Gastrocnemius medialis (tissue), 4 donors: ENCODE measurements around the gene SMPDL3A. TPM values are rescaled to one million over a fixed set of nuclear protein-coding genes. Genes with fewer than 3 reads are reported as not detected.

Experiments used
- ATAC-seq, 2 donors: fragments of 150-250 bp; one replicate each; pipeline ENCODE4 v1.9.1; 2016
- DNase-seq, 2 donors: peaks; one replicate each; pipeline ENCODE4 v3.0.0-alpha.2; 2019
- H3K27ac ChIP-seq, 4 donors: fragments of 200-600 bp; sonication (generic); 1 replicate in 1 of 4; 2 replicates in 3 of 4; pipeline ENCODE4 v1.5.1; 2016 to 2018; ENCODE audit warnings: mild to moderate bottlenecking in 2 of 4, moderate library complexity in 1 of 4
- H3K27me3 ChIP-seq, 3 donors: fragments of 200-600 bp; sonication (generic) in 2 of 3; 1 replicate in 1 of 3; 2 replicates in 2 of 3; pipeline versions ENCODE4 v1.5.1 to v1.6.0; 2016 to 2019; ENCODE audit warnings: mild to moderate bottlenecking in 1 of 3, moderate library complexity in 1 of 3
- H3K36me3 ChIP-seq, 2 donors: fragments of 200-600 bp; sonication (generic) in 1 of 2; one replicate each; pipeline ENCODE4 v1.5.1; 2017 to 2018
- H3K4me1 ChIP-seq, 2 donors: fragments of 200-600 bp; sonication (generic) in 1 of 2; one replicate each; pipeline ENCODE4 v1.5.1; 2016 to 2017; ENCODE audit warnings: mild to moderate bottlenecking in 2 of 2
- H3K4me3 ChIP-seq, 4 donors: fragments of 200-600 bp; sonication (generic) in 3 of 4; 1 replicate in 1 of 4; 2 replicates in 3 of 4; pipeline ENCODE4 v1.5.1; 2016 to 2019; ENCODE audit warnings: mild to moderate bottlenecking in 2 of 4
- H3K9me3 ChIP-seq, 3 donors: fragments of 200-600 bp; sonication (generic) in 2 of 3; 1 replicate in 1 of 3; 2 replicates in 2 of 3; pipeline ENCODE4 v1.5.1; 2016 to 2019
- CTCF ChIP-seq, 5 experiments: fragments of 450-650 bp in 3 of 5; fragments of 200-600 bp in 2 of 5; sonication (generic) in 2 of 5; IDR thresholded peaks in 4 of 5; conservative IDR thresholded peaks in 1 of 5; 1 replicate in 4 of 5; 2 replicates in 1 of 5; pipeline ENCODE4 v1.5.1; 2016 to 2019; ENCODE audit warnings: antibody characterized with exemption in 5 of 5, mild to moderate bottlenecking in 3 of 5, moderate library complexity in 3 of 5
- POLR2A ChIP-seq, 2 donors: fragments of 450-650 bp; IDR thresholded peaks; one replicate each; pipeline ENCODE4 v1.6.1; 2017; ENCODE audit warnings: antibody characterized with exemption in 2 of 2, mild to moderate bottlenecking in 2 of 2, moderate library complexity in 2 of 2
- in situ Hi-C, 4 donors: fragments of 200-750 bp; cut with MboI; loops; one replicate each; pipeline versions ENCODE4 v1.15.0 to v1.8.0; 2017; ENCODE audit warnings: low sequenced_read_pairs in 4 of 4
- intact Hi-C: fragments of 100-400 bp; cut with DNase I; formaldehyde crosslinking; loops from one replicate; pipeline ENCODE4 v1.15.1; 2023; ENCODE audit warnings: low total_unique reads
- total RNA-seq, 4 donors: library from RNA; depleted of rRNA; stranded (reverse); fragments of >200 nt; gene quantifications; one replicate each; pipeline versions ENCODE4 v1.1.0 to v1.2.3, GENCODE V29; 2016

Gene SMPDL3A
- total RNA-seq, 4 donors from 2014 or later = 18.4 to 38.4 (median 32.6) TPM

GRCh38 chr6:122799916-122800686 is 11.0 kb downstream of the SMPDL3A start:
- in situ Hi-C loops = no loop called here

GRCh38 chr6:122800906-122801305 is 11.8 kb downstream of the SMPDL3A start:
- Histone ChIP-seq H3K27me3 (no peaks in the 10 kb centered on the region), H3K4me3 (no peak overlapping the region), H3K36me3 (peaks cover 0 to 22% of the 10 kb centered on the region in 2 donors), H3K9me3 (no peaks in the 10 kb centered on the region), H3K4me1 (peaks cover 7 to 38% of the 10 kb centered on the region in 2 donors), H3K27ac (peak overlapping the region in 2 of 4 donors; percentile 18 to 87)
- intact Hi-C loops (no loop called here), in situ Hi-C loops (no loop called here)
- TF ChIP-seq POLR2A (IDR thresholded peaks at IDR 0.05) (no peak), CTCF (IDR thresholded peaks at IDR 0.05 in 4 of 5, conservative IDR thresholded peaks at IDR 0.05 in 1 of 5) (no peak)
- DNase-seq (no peak), ATAC-seq (no peak)

More at GRCh38 chr6:122799916-122800686, 11.0 kb downstream of the SMPDL3A start:
- TF ChIP-seq POLR2A (IDR thresholded peaks at IDR 0.05) (no peak), CTCF (IDR thresholded peaks at IDR 0.05 in 4 of 5, conservative IDR thresholded peaks at IDR 0.05 in 1 of 5) (no peak)
- no peak overlapping the region for H3K4me3 ChIP-seq
- H3K27me3 ChIP-seq = no peaks in the 10 kb centered on the region
- peak overlapping the region; percentile 75 to 90 (median 84) for H3K27ac ChIP-seq
- no peak for ATAC-seq
- peaks cover 0 to 14% of the 10 kb centered on the region in 2 donors for H3K36me3 ChIP-seq
- H3K9me3 ChIP-seq = no peaks in the 10 kb centered on the region
- peaks cover 7 to 38% of the 10 kb centered on the region in 2 donors for H3K4me1 ChIP-seq
- DNase-seq = no peak
- intact Hi-C loops = loop anchor here (10.0 kb wide), 1 partner anchor 295 kb away; no protein-coding TSS in a partner anchor

GRCh38 chr6:122801397-122801796 is 12.3 kb downstream of the SMPDL3A start:
- Histone ChIP-seq H3K27me3 (no peaks in the 10 kb centered on the region), H3K4me3 (no peak overlapping the region), H3K9me3 (no peaks in the 10 kb centered on the region), H3K36me3 (peaks cover 0 to 27% of the 10 kb centered on the region in 2 donors), H3K4me1 (peaks cover 7 to 38% of the 10 kb centered on the region in 2 donors), H3K27ac (peak overlapping the region in 1 of 4 donors; percentile 18)
- ATAC-seq = no peak
- no peak for TF ChIP-seq CTCF (IDR thresholded peaks at IDR 0.05 in 4 of 5, conservative IDR thresholded peaks at IDR 0.05 in 1 of 5)
- TF ChIP-seq POLR2A (IDR thresholded peaks at IDR 0.05) = no peak
- intact Hi-C loops = no loop called here
- DNase-seq = no peak
- in situ Hi-C loops = no loop called here

GRCh38 chr6:122803171-122803661 is 14.2 kb downstream of the SMPDL3A start:
- H3K9me3 ChIP-seq = no peaks in the 10 kb centered on the region
- H3K4me3 ChIP-seq = no peak overlapping the region
- ATAC-seq (no peak), DNase-seq (no peak)
- in situ Hi-C loops (no loop called here), intact Hi-C loops (no loop called here)
- peaks cover 7 to 30% of the 10 kb centered on the region in 2 donors for H3K4me1 ChIP-seq
- no peak overlapping the region for H3K27ac ChIP-seq
- H3K27me3 ChIP-seq = no peaks in the 10 kb centered on the region
- TF ChIP-seq POLR2A (IDR thresholded peaks at IDR 0.05) = no peak
- TF ChIP-seq CTCF (IDR thresholded peaks at IDR 0.05 in 4 of 5, conservative IDR thresholded peaks at IDR 0.05 in 1 of 5) = no peak
- H3K36me3 ChIP-seq = peaks cover 0 to 30% of the 10 kb centered on the region in 2 donors
